Neutrophil (primary cell): Measurements from ENCODE around the gene HEY2.
A peak's percentile ranks its signal among the peaks of the same experiment; 100 is the strongest.
"Not testable (repeated sequence)": the region's sequence is repeated elsewhere in the genome, so short reads cannot be mapped to it uniquely, and the experiment has no call there.

Experiments
- H3K27ac ChIP-seq: fragments of 200-600 bp; sonication (generic); 2 replicates; pipeline ENCODE4 v1.5.1; 2016; ENCODE audit warnings: mild to moderate bottlenecking, moderate library complexity
- H3K27me3 ChIP-seq: fragments of 200-600 bp; sonication (generic); 2 replicates; pipeline ENCODE4 v1.6.0; 2016; ENCODE audit warnings: mild to moderate bottlenecking
- H3K36me3 ChIP-seq: fragments of 200-600 bp; sonication (generic); 2 replicates; pipeline ENCODE4 v1.5.1; 2017
- H3K4me1 ChIP-seq, 2 experiments: fragments of 200-600 bp in 1 of 2; sonication (generic) in 1 of 2; 1 replicate in 1 of 2; 2 replicates in 1 of 2; pipeline versions ENCODE4 v1.5.1 to v1.6.1; 2013 to 2016; ENCODE audit warnings: low read depth in 1 of 2, low read length in 1 of 2, mild to moderate bottlenecking in 1 of 2, moderate library complexity in 1 of 2; ENCODE audit not compliant: control insufficient read depth in 1 of 2, insufficient read depth in 1 of 2
- H3K4me3 ChIP-seq, 2 experiments: fragments of 200-600 bp in 1 of 2; sonication (generic) in 1 of 2; 1 replicate in 1 of 2; 2 replicates in 1 of 2; pipeline ENCODE4 v1.5.1; 2013 to 2016; ENCODE audit warnings: low read depth in 1 of 2, low read length in 1 of 2, mild to moderate bottlenecking in 1 of 2, moderate library complexity in 1 of 2
- H3K9me3 ChIP-seq: fragments of 200-600 bp; sonication (generic); 2 replicates; pipeline ENCODE4 v1.5.1; 2016
- TF ChIP-seq, protein P1 (sequence below): fragments of 200-600 bp; sonication (generic); IDR thresholded peaks from 2 replicates; pipeline ENCODE4 v1.5.1; 2016; ENCODE audit warnings: antibody characterized with exemption

HEY2 gene

DNA sequence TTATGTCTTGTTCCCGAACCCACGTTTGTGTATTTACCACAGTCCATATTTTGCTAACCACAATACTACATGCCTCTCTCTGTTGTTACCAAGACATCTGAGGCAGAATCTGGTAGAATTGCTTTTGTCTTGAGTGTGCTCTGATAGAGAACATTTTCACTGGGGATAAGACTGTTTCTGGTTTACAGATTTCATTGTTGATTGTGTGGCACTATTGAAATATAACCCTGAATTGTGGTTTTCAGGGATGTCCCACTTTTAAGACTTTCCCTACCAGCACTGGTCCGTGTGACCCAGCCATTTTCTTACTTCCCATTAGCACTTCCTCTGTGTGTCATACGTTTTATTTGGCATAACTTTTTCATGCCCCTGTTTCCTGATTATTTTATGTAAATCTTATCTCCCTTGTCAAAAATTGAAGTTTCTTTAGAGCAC is 53.5 kb downstream of the HEY2 start:
- peak overlapping the region; percentile 74 for H3K27ac ChIP-seq
- H3K4me1 ChIP-seq = peaks cover 22 to 50% of the 10 kb centered on the region in 2 experiments
- no peaks in the 10 kb centered on the region for H3K9me3 ChIP-seq
- peaks cover 6% of the 10 kb centered on the region for H3K36me3 ChIP-seq
- H3K4me3 ChIP-seq = no peak overlapping the region
- TF ChIP-seq, protein P1, sequence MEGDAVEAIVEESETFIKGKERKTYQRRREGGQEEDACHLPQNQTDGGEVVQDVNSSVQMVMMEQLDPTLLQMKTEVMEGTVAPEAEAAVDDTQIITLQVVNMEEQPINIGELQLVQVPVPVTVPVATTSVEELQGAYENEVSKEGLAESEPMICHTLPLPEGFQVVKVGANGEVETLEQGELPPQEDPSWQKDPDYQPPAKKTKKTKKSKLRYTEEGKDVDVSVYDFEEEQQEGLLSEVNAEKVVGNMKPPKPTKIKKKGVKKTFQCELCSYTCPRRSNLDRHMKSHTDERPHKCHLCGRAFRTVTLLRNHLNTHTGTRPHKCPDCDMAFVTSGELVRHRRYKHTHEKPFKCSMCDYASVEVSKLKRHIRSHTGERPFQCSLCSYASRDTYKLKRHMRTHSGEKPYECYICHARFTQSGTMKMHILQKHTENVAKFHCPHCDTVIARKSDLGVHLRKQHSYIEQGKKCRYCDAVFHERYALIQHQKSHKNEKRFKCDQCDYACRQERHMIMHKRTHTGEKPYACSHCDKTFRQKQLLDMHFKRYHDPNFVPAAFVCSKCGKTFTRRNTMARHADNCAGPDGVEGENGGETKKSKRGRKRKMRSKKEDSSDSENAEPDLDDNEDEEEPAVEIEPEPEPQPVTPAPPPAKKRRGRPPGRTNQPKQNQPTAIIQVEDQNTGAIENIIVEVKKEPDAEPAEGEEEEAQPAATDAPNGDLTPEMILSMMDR = no peak
- no peaks in the 10 kb centered on the region for H3K27me3 ChIP-seq

- H3K4me3 ChIP-seq = no peak overlapping the region
- peaks cover 13 to 37% of the 10 kb centered on the region in 2 experiments for H3K4me1 ChIP-seq
- no peaks in the 10 kb centered on the region for H3K27me3 ChIP-seq
- H3K36me3 ChIP-seq = peaks cover 6% of the 10 kb centered on the region
- peak overlapping the region; percentile 74 for H3K27ac ChIP-seq
- TF ChIP-seq, protein P1 = no peak
- H3K9me3 ChIP-seq = no peaks in the 10 kb centered on the region
These were observed 54.8 kb downstream of the HEY2 start for GRCh38 chr6:125804264-125804663.

DNA sequence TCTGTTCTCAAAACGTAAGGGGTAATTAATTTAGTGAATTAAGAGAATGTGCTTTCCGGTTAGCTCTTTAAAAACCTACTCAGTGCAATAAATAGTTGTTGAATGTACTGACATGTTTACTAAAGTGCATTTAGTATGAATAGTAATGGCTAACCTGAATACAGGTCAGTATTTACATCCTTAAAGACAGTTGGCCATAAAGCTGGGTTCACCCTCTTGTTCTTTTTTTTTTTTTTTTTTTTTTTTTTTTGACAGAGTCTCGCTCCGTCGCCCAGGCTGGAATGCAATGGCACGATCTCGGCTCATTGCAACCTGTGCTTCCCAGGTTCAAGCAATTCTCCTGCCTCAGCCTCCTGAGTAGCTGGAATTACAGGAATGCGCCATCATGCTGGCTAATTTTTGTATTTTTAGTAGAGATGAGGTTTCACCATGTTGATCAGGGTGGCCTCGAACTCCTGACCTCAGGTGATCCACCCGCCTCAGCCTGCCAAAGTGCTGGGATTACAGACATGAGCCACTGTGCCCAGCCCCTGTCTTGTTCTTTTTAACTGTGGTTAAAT is 55.5 kb downstream of the HEY2 start:
- H3K4me3 ChIP-seq, H3K9me3 ChIP-seq, H3K36me3 ChIP-seq, H3K27ac ChIP-seq, H3K27me3 ChIP-seq: not testable (repeated sequence)
- peaks cover 12 to 40% of the 10 kb centered on the region in 2 experiments for H3K4me1 ChIP-seq

GRCh38 chr6:125806813-125807212 is 57.4 kb downstream of the HEY2 start:
- H3K9me3 ChIP-seq = no peaks in the 10 kb centered on the region
- no peak overlapping the region for H3K27ac ChIP-seq
- H3K27me3 ChIP-seq = no peaks in the 10 kb centered on the region
- H3K4me3 ChIP-seq = no peak overlapping the region
- TF ChIP-seq, protein P1 = no peak
- H3K4me1 ChIP-seq = peaks cover 12 to 50% of the 10 kb centered on the region in 2 experiments
- H3K36me3 ChIP-seq = peaks cover 6% of the 10 kb centered on the region

DNA sequence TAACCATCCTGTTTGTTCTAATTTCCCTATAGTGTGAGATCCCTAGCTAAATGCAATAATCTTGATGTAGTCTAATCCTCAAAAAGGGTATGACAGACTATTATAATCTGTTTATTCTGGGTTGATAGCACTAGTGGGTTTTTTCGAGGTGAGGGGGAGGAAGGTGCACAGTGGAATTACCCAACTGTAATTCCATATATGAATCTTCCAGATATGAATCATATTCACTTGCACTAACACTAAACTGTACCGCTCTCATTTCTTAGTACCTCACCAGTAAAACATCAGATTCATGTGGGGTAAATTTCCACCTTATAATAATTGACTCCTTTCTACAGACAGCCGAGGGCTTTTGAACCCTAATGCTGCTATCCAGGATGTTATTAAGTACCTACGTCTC is 57.9 kb downstream of the HEY2 start:
- peaks cover 12 to 49% of the 10 kb centered on the region in 2 experiments for H3K4me1 ChIP-seq
- TF ChIP-seq, protein P1 = no peak
- no peaks in the 10 kb centered on the region for H3K9me3 ChIP-seq
- H3K4me3 ChIP-seq = no peak overlapping the region
- no peaks in the 10 kb centered on the region for H3K27me3 ChIP-seq
- peaks cover 6% of the 10 kb centered on the region for H3K36me3 ChIP-seq
- H3K27ac ChIP-seq = no peak overlapping the region

DNA sequence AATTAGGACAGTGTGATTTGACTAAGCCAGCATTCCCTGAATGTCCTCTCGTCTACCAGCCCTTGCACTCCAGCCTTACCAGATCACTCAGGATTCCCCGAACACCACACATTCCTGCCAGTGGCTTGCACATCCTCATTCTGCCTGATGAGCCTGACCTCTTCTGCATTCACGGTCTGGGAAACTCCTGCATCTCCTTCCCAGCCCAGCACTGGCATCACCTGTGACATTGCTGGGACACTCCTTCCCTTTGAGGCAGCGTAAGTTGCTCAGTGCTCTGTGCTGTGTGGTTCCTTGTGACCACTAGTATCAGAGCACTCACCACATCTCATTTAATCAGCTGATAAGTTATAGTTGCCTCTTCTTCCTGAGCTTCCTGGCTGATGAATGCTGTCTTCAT is 58.6 kb downstream of the HEY2 start:
- TF ChIP-seq, protein P1 = no peak
- no peak overlapping the region for H3K4me3 ChIP-seq
- H3K9me3 ChIP-seq = no peaks in the 10 kb centered on the region
- peaks cover 5 to 41% of the 10 kb centered on the region in 2 experiments for H3K4me1 ChIP-seq
- no peak overlapping the region for H3K27ac ChIP-seq
- peaks cover 6% of the 10 kb centered on the region for H3K36me3 ChIP-seq
- H3K27me3 ChIP-seq = no peaks in the 10 kb centered on the region
